ENCODE measurements around the gene NFATC2IP. TPM values are rescaled to one million over a fixed set of nuclear protein-coding genes. Genes with fewer than 3 reads are reported as not detected.

NFATC2IP gene
- total RNA-seq, 1 donor, result 18.1 TPM

DNA sequence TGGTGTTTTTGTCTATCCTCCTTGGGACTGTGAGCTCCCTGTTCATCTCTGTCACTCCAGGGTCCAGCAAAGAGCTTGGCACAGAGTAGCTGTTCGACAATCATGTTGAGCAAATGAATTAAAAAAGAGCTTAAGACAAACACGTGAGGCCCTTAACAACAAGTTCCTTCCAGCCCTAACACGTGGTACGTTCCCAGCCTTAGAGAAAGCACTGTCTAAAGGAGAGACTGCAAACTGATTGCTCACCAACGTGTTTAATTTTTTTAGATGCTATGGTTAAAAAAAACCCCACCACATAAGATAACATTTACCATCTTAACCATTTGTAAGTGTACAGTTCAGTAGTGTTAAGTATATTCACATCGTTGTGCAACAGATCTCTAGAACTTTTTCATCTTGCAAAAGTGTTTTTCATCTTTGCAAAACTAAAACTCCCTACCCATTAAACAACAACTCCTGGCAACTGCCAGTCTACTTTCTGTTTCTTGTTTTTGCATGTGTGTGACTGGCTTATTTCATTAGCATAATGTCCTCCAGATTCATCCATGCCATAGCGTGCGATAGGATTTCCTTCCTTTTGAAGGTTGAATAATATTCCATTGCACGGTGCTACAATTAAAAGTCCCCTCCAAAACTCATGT is 62.3 kb downstream of the NFATC2IP start:
- Histone ChIP-seq H3K79me2 (ENCODE audit: insufficient read depth, low read length) (no peaks in the 10 kb centered on the region), H3K4me3 (ENCODE audit: insufficient read depth, low read length) (no peak overlapping the region), H3K27ac (ENCODE audit: low read depth, low read length) (no peak overlapping the region), H3K4me1 (ENCODE audit: insufficient read depth, low read length) (peaks cover 3% of the 10 kb centered on the region), H3K9me3 (ENCODE audit: low read depth, low read length) (no peaks in the 10 kb centered on the region), H4K20me1 (ENCODE audit: insufficient read depth, low read length) (no peaks in the 10 kb centered on the region), H3K27me3 (ENCODE audit: insufficient read depth, low read length) (no peaks in the 10 kb centered on the region), H3K4me2 (ENCODE audit: insufficient read depth, low read length) (no peak overlapping the region), H2AFZ (ENCODE audit: low read length) (no peak overlapping the region), H3K36me3 (ENCODE audit: insufficient read depth, low read length) (no peaks in the 10 kb centered on the region)
- no peak for DNase-seq (ENCODE audit: insufficient read length, low spot score, missing footprints)
- no peak for TF ChIP-seq CTCF (IDR thresholded peaks at IDR 0.05; ENCODE audit: extremely low read depth, low read depth, low read length)

GRCh38 chr16:29014561-29015069 is 63.9 kb downstream of the NFATC2IP start:
- no peaks in the 10 kb centered on the region for H3K9me3 ChIP-seq (ENCODE audit: low read depth, low read length)
- no peak for TF ChIP-seq CTCF (IDR thresholded peaks at IDR 0.05; ENCODE audit: extremely low read depth, low read depth, low read length)
- H3K79me2 ChIP-seq (ENCODE audit: insufficient read depth, low read length), result no peaks in the 10 kb centered on the region
- no peaks in the 10 kb centered on the region for H3K4me1 ChIP-seq (ENCODE audit: insufficient read depth, low read length)
- no peaks in the 10 kb centered on the region for H4K20me1 ChIP-seq (ENCODE audit: insufficient read depth, low read length)
- H3K27me3 ChIP-seq (ENCODE audit: insufficient read depth, low read length), result no peaks in the 10 kb centered on the region
- no peak overlapping the region for H3K27ac ChIP-seq (ENCODE audit: low read depth, low read length)
- H3K4me3 ChIP-seq (ENCODE audit: insufficient read depth, low read length), result no peak overlapping the region
- no peaks in the 10 kb centered on the region for H3K36me3 ChIP-seq (ENCODE audit: insufficient read depth, low read length)
- DNase-seq (ENCODE audit: insufficient read length, low spot score, missing footprints), result peak; percentile 8
- H3K4me2 ChIP-seq (ENCODE audit: insufficient read depth, low read length), result no peak overlapping the region
- no peak overlapping the region for H2AFZ ChIP-seq (ENCODE audit: low read length)

Other genes starting within 250 kb of the NFATC2IP start
- gene EIF3C, start 239.5 kb upstream of the NFATC2IP start, total RNA-seq, result 104 and 138 TPM in 2 replicates
- gene NPIPB9, start 199.2 kb upstream of the NFATC2IP start, total RNA-seq, result 1.8 and 2.7 TPM in 2 replicates
- 54.5 and 62.6 TPM in 2 replicates for gene ATXN2L, start 127.9 kb upstream of the NFATC2IP start, total RNA-seq
- gene TUFM, start 104.6 kb upstream of the NFATC2IP start, total RNA-seq, result 89.9 and 101 TPM in 2 replicates
- gene SH2B1, start 87.1 kb upstream of the NFATC2IP start, total RNA-seq, result 14.8 and 17.1 TPM in 2 replicates
- gene ATP2A1, start 72.4 kb upstream of the NFATC2IP start, total RNA-seq, result 0.29 and 0.36 TPM in 2 replicates
- gene RABEP2, start 25.7 kb upstream of the NFATC2IP start, total RNA-seq, result 27.4 and 31.5 TPM in 2 replicates
- not detected in 2 replicates for gene CD19, start 19.0 kb upstream of the NFATC2IP start, total RNA-seq
- 50.7 and 51.9 TPM in 2 replicates for gene SPNS1, start 23.8 kb downstream of the NFATC2IP start, total RNA-seq
- 1.2 and 1.4 TPM in 2 replicates for gene LAT, start 34.1 kb downstream of the NFATC2IP start, total RNA-seq